Measurements from ENCODE around the gene TRAF3. TPM values are rescaled to one million over a fixed set of nuclear protein-coding genes. Genes with fewer than 3 reads are reported as not detected.

The TRAF3 gene
- total and polyA plus RNA-seq, 3 donors from 2014 or later = 24.3 to 38.8 (median 38.2) TPM

- H3K4me1 ChIP-seq = peaks cover 7% of the 10 kb centered on the region
- no peak overlapping the region for H3K4me3 ChIP-seq
- H3K27me3 ChIP-seq = no peaks in the 10 kb centered on the region
- WGBS, 2 donors = 81 to 83% methylated on average over 8 of the region's 8 CpGs
- no peaks in the 10 kb centered on the region for H3K36me3 ChIP-seq (ENCODE audit: low read depth, missing control alignments)
- H3K27ac ChIP-seq = no peak overlapping the region
- intact Hi-C loops (cut with DNase I; ENCODE audit: low total_unique reads) = no loop called here
- DNase-seq = no peak
- TF ChIP-seq CTCF (IDR thresholded peaks at IDR 0.05) (no peak), POLR2A (IDR thresholded peaks at IDR 0.05) (no peak)
- H3K9me3 ChIP-seq = no peaks in the 10 kb centered on the region
These were observed 178.6 kb downstream of the TRAF3 start for GRCh38 chr14:102955636-102956408.

- 88 to 96% methylated on average over 10 of the region's 10 CpGs for WGBS, 2 donors
- Histone ChIP-seq H3K9me3 (no peaks in the 10 kb centered on the region), H3K36me3 (ENCODE audit: low read depth, missing control alignments) (no peaks in the 10 kb centered on the region), H3K27me3 (no peaks in the 10 kb centered on the region), H3K4me1 (no peaks in the 10 kb centered on the region), H3K4me3 (no peak overlapping the region), H3K27ac (no peak overlapping the region)
- no peak for DNase-seq
- intact Hi-C loops (cut with DNase I; ENCODE audit: low total_unique reads) = no loop called here
- no peak for TF ChIP-seq CTCF (IDR thresholded peaks at IDR 0.05)
- no peak for TF ChIP-seq POLR2A (IDR thresholded peaks at IDR 0.05)
These were observed 180.0 kb downstream of the TRAF3 start for GRCh38 chr14:102957222-102957621.

DNA sequence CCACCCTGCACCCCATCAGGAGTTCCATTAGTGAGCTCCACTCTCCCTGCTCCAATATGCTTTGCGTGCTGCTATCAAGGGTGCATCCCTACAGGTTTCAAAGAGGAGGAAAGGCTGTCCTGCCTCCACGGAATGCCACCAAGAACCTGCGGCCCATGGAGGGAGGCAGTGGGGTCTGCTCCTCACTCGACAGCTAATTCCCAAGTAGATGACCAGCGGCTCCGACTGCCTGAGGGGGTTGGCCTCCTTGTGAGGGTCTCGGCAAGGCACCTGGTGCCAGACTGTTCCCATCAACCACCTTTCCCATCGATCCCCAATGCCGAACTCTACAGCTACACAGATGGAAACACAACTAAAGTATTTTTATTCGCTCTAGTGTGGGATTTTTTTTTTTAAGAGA is 181.2 kb downstream of the TRAF3 start:
- Histone ChIP-seq H3K9me3 (no peaks in the 10 kb centered on the region), H3K27me3 (no peaks in the 10 kb centered on the region), H3K4me3 (no peak overlapping the region), H3K4me1 (no peaks in the 10 kb centered on the region), H3K36me3 (ENCODE audit: low read depth, missing control alignments) (no peaks in the 10 kb centered on the region), H3K27ac (no peak overlapping the region)
- WGBS, 2 donors = 92 to 95% methylated on average over 10 of the region's 10 CpGs
- no peak for TF ChIP-seq CTCF (IDR thresholded peaks at IDR 0.05)
- no peak for TF ChIP-seq POLR2A (IDR thresholded peaks at IDR 0.05)
- DNase-seq = no peak
- intact Hi-C loops (cut with DNase I; ENCODE audit: low total_unique reads) = no loop called here

Small RNA genes within 50 kb of the gene (small RNA-seq; reads per million reads assigned to genes)
- gene RNU6-1316P = 0 reads per million in 2 donors

Other genes with a start within 250 kb of the TRAF3 start
- 10 to 100 TPM; 33.9 to 37.8 TPM for gene RCOR1, start 184.8 kb upstream of the TRAF3 start, total RNA-seq
- gene RCOR1, start 184.8 kb upstream of the TRAF3 start, polyA plus RNA-seq (ENCODE audit: insufficient read depth, low read depth, low replicate concordance) = 33.8 TPM
- 1 to 10 TPM; 3.0 to 4.6 TPM for gene AMN, start 145.2 kb downstream of the TRAF3 start, total RNA-seq
- 3.0 TPM for gene AMN, start 145.2 kb downstream of the TRAF3 start, polyA plus RNA-seq (ENCODE audit: insufficient read depth, low read depth, low replicate concordance)